Left ventricle myocardium inferior (tissue), 1 donor: ENCODE data around the gene PRKCZ. TPM values are rescaled to one million over a fixed set of nuclear protein-coding genes. Genes with fewer than 3 reads are reported as not detected.

ENCODE experiments used
- DNase-seq: peaks from one replicate; pipeline ENCODE4 v3.0.0-alpha.2; 2020
- H3K27ac ChIP-seq: fragments of 200-600 bp; replicated peaks from 2 replicates; pipeline ENCODE4 v1.8.0; 2021
- H3K27me3 ChIP-seq: fragments of 200-600 bp; 2 replicates; pipeline ENCODE4 v1.8.0; 2021; ENCODE audit warnings: low read depth
- H3K36me3 ChIP-seq: fragments of 200-600 bp; 2 replicates; pipeline ENCODE4 v1.8.0; 2021
- H3K4me1 ChIP-seq: fragments of 200-600 bp; 2 replicates; pipeline ENCODE4 v1.8.0; 2021
- H3K4me3 ChIP-seq: fragments of 200-600 bp; 2 replicates; pipeline ENCODE4 v1.8.0; 2021; ENCODE audit warnings: mild to moderate bottlenecking, moderate library complexity
- H3K9me3 ChIP-seq: fragments of 200-600 bp; replicated peaks from 2 replicates; pipeline ENCODE4 v1.8.0; 2021
- CTCF ChIP-seq: fragments of 200-600 bp; IDR thresholded peaks from 2 replicates; pipeline ENCODE4 v1.8.0; 2021; ENCODE audit warnings: antibody characterized with exemption, mild to moderate bottlenecking, borderline replicate concordance
- intact Hi-C: fragments of 100-400 bp; cut with micrococcal nuclease; formaldehyde crosslinking; loops from one replicate; pipeline ENCODE4 v1.11.0; 2022
- total RNA-seq: library from RNA; stranded (reverse); fragmentation: NEBNext Ultra II Directional; extraction: Animal tissue kit (Norgen Biotek cat#: 25700); gene quantifications from one replicate; pipeline ENCODE4 v1.2.1, GENCODE V29; 2021
- donor health status: DM: no; HTN: yes; CAD: no; lungs with severe emphysema.

The PRKCZ gene
- total RNA-seq, 1 donor from 2014 or later, result 19.1 TPM

GRCh38 chr1:2197707-2198165, 147.5 kb downstream of the PRKCZ start:
- H3K9me3 ChIP-seq, result no peaks in the 10 kb centered on the region
- H3K36me3 ChIP-seq, result no peaks in the 10 kb centered on the region
- peaks cover 59% of the 10 kb centered on the region for H3K4me1 ChIP-seq
- intact Hi-C loops, result loop anchor here (5.0 kb wide), 1 partner anchor 185 kb away; no protein-coding TSS in a partner anchor
- peak overlapping the region; percentile 81 for H3K27ac ChIP-seq
- H3K27me3 ChIP-seq, result no peaks in the 10 kb centered on the region
- DNase-seq, result no peak
- H3K4me3 ChIP-seq, result no peak overlapping the region
- TF ChIP-seq CTCF, result no peak

GRCh38 chr1:2198571-2198970, 148.4 kb downstream of the PRKCZ start:
- intact Hi-C loops, result loop anchor here (5.0 kb wide), 1 partner anchor 184 kb away; no protein-coding TSS in a partner anchor

GRCh38 chr1:2199042-2199810, 149.0 kb downstream of the PRKCZ start:
- peak overlapping the region; percentile 81 for H3K27ac ChIP-seq
- no peak for TF ChIP-seq CTCF
- peaks cover 59% of the 10 kb centered on the region for H3K4me1 ChIP-seq
- H3K36me3 ChIP-seq, result no peaks in the 10 kb centered on the region
- H3K9me3 ChIP-seq, result no peaks in the 10 kb centered on the region
- DNase-seq, result peak; percentile 93
- no peaks in the 10 kb centered on the region for H3K27me3 ChIP-seq
- intact Hi-C loops, result loop anchor here (5.0 kb wide), 1 partner anchor 183 kb away; no protein-coding TSS in a partner anchor
- H3K4me3 ChIP-seq, result peak overlapping the region; percentile 71

More at GRCh38 chr1:2198571-2198970, 148.4 kb downstream of the PRKCZ start:
- Histone ChIP-seq H3K27me3 (no peaks in the 10 kb centered on the region), H3K4me3 (peak overlapping the region; percentile 71), H3K4me1 (peaks cover 58% of the 10 kb centered on the region), H3K9me3 (no peaks in the 10 kb centered on the region), H3K36me3 (no peaks in the 10 kb centered on the region), H3K27ac (peak overlapping the region; percentile 81)
- no peak for DNase-seq
- no peak for TF ChIP-seq CTCF

GRCh38 chr1:2200308-2200943, 150.2 kb downstream of the PRKCZ start:
- intact Hi-C loops, result no loop called here
- DNase-seq, result no peak
- TF ChIP-seq CTCF, result no peak
- H3K27me3 ChIP-seq, result no peaks in the 10 kb centered on the region
- peaks cover 57% of the 10 kb centered on the region for H3K4me1 ChIP-seq
- H3K27ac ChIP-seq, result peak overlapping the region; percentile 81
- H3K4me3 ChIP-seq, result no peak overlapping the region
- H3K9me3 ChIP-seq, result no peaks in the 10 kb centered on the region
- H3K36me3 ChIP-seq, result no peaks in the 10 kb centered on the region

GRCh38 chr1:2201062-2201461, 150.9 kb downstream of the PRKCZ start:
- Histone ChIP-seq H3K4me1 (peaks cover 57% of the 10 kb centered on the region), H3K27me3 (no peaks in the 10 kb centered on the region), H3K9me3 (no peaks in the 10 kb centered on the region), H3K27ac (no peak overlapping the region), H3K36me3 (no peaks in the 10 kb centered on the region), H3K4me3 (no peak overlapping the region)
- no peak for TF ChIP-seq CTCF
- DNase-seq, result no peak
- intact Hi-C loops, result no loop called here
